HFF-Myc (cell line): Measurements from ENCODE around the gene PPP6R2.

Experiments
- DNase-seq: peaks from one replicate; pipeline ENCODE4 v3.0.0-alpha.2; 2011; ENCODE audit warnings: low read depth; ENCODE audit errors: extremely low read depth
- H3K4me3 ChIP-seq: replicated peaks from 2 replicates; pipeline ENCODE4 v1.5.1; 2011; ENCODE audit warnings: low read depth, mild to moderate bottlenecking, control low read depth, low read length
- TF ChIP-seq, protein P1 (sequence below): IDR thresholded peaks from 2 replicates; pipeline ENCODE4 v1.5.1; 2012; ENCODE audit warnings: mild to moderate bottlenecking, low read depth, low read length, control low read depth; ENCODE audit errors: missing control alignments

PPP6R2 gene

GRCh38 chr22:50417411-50418210 is 74.5 kb downstream of the PPP6R2 start:
- TF ChIP-seq, protein P1, sequence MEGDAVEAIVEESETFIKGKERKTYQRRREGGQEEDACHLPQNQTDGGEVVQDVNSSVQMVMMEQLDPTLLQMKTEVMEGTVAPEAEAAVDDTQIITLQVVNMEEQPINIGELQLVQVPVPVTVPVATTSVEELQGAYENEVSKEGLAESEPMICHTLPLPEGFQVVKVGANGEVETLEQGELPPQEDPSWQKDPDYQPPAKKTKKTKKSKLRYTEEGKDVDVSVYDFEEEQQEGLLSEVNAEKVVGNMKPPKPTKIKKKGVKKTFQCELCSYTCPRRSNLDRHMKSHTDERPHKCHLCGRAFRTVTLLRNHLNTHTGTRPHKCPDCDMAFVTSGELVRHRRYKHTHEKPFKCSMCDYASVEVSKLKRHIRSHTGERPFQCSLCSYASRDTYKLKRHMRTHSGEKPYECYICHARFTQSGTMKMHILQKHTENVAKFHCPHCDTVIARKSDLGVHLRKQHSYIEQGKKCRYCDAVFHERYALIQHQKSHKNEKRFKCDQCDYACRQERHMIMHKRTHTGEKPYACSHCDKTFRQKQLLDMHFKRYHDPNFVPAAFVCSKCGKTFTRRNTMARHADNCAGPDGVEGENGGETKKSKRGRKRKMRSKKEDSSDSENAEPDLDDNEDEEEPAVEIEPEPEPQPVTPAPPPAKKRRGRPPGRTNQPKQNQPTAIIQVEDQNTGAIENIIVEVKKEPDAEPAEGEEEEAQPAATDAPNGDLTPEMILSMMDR: no peak
- no peak for DNase-seq
- H3K4me3 ChIP-seq: no peak overlapping the region

DNA sequence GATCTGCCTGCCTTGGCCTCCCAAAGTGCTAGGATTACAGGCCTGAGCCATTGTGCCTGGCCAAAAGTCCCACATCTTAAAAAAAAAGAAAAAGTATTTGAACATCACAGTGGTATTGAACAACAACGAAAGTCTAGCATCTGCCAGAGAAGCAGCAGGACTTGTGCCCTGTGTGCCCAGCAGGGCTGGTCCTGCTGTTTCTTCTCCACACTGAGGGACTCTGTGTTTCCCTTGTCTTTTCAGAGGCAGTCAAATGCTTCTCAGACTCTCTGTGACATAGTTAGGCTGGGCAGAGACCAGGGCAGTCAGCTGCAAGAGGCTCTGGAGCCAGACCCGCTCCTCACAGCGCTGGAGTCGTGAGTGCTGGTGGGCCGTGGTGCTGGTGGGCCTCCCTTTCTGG is 75.5 kb downstream of the PPP6R2 start:
- TF ChIP-seq, protein P1: no peak

GRCh38 chr22:50419116-50419515 is 76.0 kb downstream of the PPP6R2 start:
- DNase-seq: no peak
- TF ChIP-seq, protein P1: no peak

More for the DNA sequence above, 75.5 kb downstream of the PPP6R2 start:
- no peak for DNase-seq
- no peak overlapping the region for H3K4me3 ChIP-seq

GRCh38 chr22:50420015-50420414 is 76.9 kb downstream of the PPP6R2 start:
- no peak overlapping the region for H3K4me3 ChIP-seq
- TF ChIP-seq, protein P1: no peak
- DNase-seq: no peak

More at GRCh38 chr22:50419116-50419515, 76.0 kb downstream of the PPP6R2 start:
- H3K4me3 ChIP-seq: no peak overlapping the region

DNA sequence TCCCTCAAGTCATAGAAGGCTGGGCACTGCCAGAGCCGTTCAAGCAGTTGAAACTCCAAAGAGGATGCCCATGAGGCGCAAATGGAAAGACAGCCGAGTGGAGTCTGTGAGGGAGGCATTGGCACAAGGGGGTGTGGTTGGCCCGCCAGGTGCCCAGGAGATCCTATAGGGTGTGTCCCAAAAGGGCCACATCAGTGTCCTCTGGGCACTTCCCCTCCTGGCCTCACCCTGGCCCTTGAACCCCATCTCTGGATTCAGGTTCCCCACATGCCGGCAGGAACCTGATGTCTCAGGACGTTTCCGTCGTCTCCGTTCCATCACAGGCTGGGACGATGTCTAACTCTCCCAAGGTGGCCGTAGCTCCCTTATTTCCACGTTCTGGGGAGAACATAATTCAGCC is 77.5 kb downstream of the PPP6R2 start:
- H3K4me3 ChIP-seq: no peak overlapping the region
- TF ChIP-seq, protein P1: no peak
- DNase-seq: no peak

GRCh38 chr22:50422046-50422445 is 78.9 kb downstream of the PPP6R2 start:
- no peak overlapping the region for H3K4me3 ChIP-seq
- no peak for DNase-seq
- TF ChIP-seq, protein P1: no peak
